Heart left ventricle (tissue), 16 donors: ENCODE results near the gene AKNA. TPM values are rescaled to one million over a fixed set of nuclear protein-coding genes. Genes with fewer than 3 reads are reported as not detected.

Experiments
- ATAC-seq, 4 donors: fragments of 200-7000 bp; cut with Tn5 transposase; one replicate each; pipeline ENCODE4 v1.9.1; 2020 to 2022; ENCODE audit warnings: moderate library complexity in 4 of 4, mild to moderate bottlenecking in 3 of 4, moderate number of reproducible peaks in 1 of 4
- DNase-seq, 5 donors: peaks; one replicate each; pipeline ENCODE4 v3.0.0-alpha.2; 2020
- H3K27ac ChIP-seq, 12 donors: fragments of 200-600 bp; sonication (generic) in 4 of 12; one replicate each; pipeline versions ENCODE4 v1.5.0 to v1.8.0; 2016 to 2022; ENCODE audit warnings: mild to moderate bottlenecking in 2 of 12
- H3K27me3 ChIP-seq, 9 donors: fragments of 200-600 bp; sonication (generic) in 2 of 9; one replicate each; pipeline versions ENCODE4 v1.5.1 to v1.8.0; 2016 to 2022; ENCODE audit warnings: mild to moderate bottlenecking in 3 of 9
- H3K36me3 ChIP-seq, 9 donors: fragments of 200-600 bp; sonication (generic) in 2 of 9; one replicate each; pipeline versions ENCODE4 v1.5.0 to v1.8.0; 2018 to 2022; ENCODE audit warnings: mild to moderate bottlenecking in 2 of 9
- H3K4me1 ChIP-seq, 12 donors: fragments of 200-600 bp; sonication (generic) in 4 of 12; one replicate each; pipeline versions ENCODE4 v1.5.0 to v1.8.0; 2016 to 2022; ENCODE audit warnings: mild to moderate bottlenecking in 3 of 12
- H3K4me3 ChIP-seq, 12 donors: fragments of 200-600 bp; sonication (generic) in 4 of 12; one replicate each; pipeline versions ENCODE4 v1.5.0 to v1.8.0; 2017 to 2022; ENCODE audit warnings: mild to moderate bottlenecking in 9 of 12, moderate library complexity in 4 of 12
- H3K9me3 ChIP-seq, 12 donors: fragments of 200-600 bp; sonication (generic) in 4 of 12; one replicate each; pipeline versions ENCODE4 v1.5.0 to v1.8.0; 2016 to 2022; ENCODE audit warnings: mild to moderate bottlenecking in 1 of 12
- POLR2A ChIP-seq, 2 donors: fragments of 450-650 bp; IDR thresholded peaks; one replicate each; pipeline ENCODE4 v1.6.1; 2017; ENCODE audit warnings: antibody characterized with exemption in 2 of 2, mild to moderate bottlenecking in 2 of 2, moderate library complexity in 2 of 2
- WGBS, 4 donors: extraction: QIAGEN DNeasy Blood & Tissue Kit in 2 of 4; methylation state at CpG; one replicate each; pipeline versions ENCODE4 v1.1.5 to v1.1.7; 2013 to 2018; 5-methylcytosine and 5-hydroxymethylcytosine counted together
- intact Hi-C, 10 donors: fragments of 100-400 bp; cut with DNase I; formaldehyde crosslinking; loops; one replicate each; pipeline versions ENCODE4 v1.11.1 to v1.14.2; 2022
- polyA plus RNA-seq, 2 donors: library from polyadenylated mRNA; stranded (reverse); fragments of 200-250 nt; gene quantifications; one replicate each; pipeline ENCODE4 v1.2.3, GENCODE V29; 2013
- total RNA-seq, 9 donors: library from RNA; depleted of rRNA in 2 of 9; stranded (reverse); fragments of >200 nt in 2 of 9; fragmentation: NEBNext Ultra II Directional in 3 of 9; extraction: Animal tissue kit (Norgen Biotek cat#: 25700) in 3 of 9; gene quantifications; one replicate each; pipeline versions ENCODE4 v1.1.0 to v1.2.4, GENCODE V29; 2016 to 2023
- TF ChIP-seq, protein P1 (sequence below), 12 donors: fragments of 200-600 bp; sonication (generic) in 4 of 12; IDR thresholded peaks; one replicate each; pipeline versions ENCODE4 v1.5.0 to v1.8.0; 2018 to 2022; ENCODE audit warnings: antibody characterized with exemption in 12 of 12, mild to moderate bottlenecking in 5 of 12
- donor health status: ischemic (EF 13 %, LVEDD 7.1; RV severe dilation, severe dysfunction).
- donor health status: healthy with polysubstance abuse.
- donor health status: DM: no; HTN: yes; CAD: no.
- donor health status: DM: no; HTN: no; CAD: no.
- donor health status: ischemic (EF 25% LVEDD 6.9; RV normal size, moderate dysfunction).
- donor health status: ischemic (EF 25% LVEDD 5.7; RV mildly dilated, moderate dysfunction).
- donor health status: healthy.
- donor health status: DM: yes; HTN: yes; CAD: no.
- donor health status: ischemic (EF 35%, LVEDD 5.7; RV mildly dilated, moderate dysfunction).
- donor health status: nonischemic (EF 11% LVEDD 7.7; RV severe dilation, severe dysfunction).
- donor health status: DM: yes; HTN: yes; CAD: no.
- donor health status: PGD.
- donor health status: ischemic (EF 29% LVEDD 5.4; RV normal size, mild dysfunction).
- donor health status: nonischemic (EF 23%, LVEDD 6.1; RV moderate dilation, normal function).

The AKNA gene
- total and polyA plus RNA-seq, 11 donors, result 2.5 to 30.8 (median 4.4) TPM

DNA sequence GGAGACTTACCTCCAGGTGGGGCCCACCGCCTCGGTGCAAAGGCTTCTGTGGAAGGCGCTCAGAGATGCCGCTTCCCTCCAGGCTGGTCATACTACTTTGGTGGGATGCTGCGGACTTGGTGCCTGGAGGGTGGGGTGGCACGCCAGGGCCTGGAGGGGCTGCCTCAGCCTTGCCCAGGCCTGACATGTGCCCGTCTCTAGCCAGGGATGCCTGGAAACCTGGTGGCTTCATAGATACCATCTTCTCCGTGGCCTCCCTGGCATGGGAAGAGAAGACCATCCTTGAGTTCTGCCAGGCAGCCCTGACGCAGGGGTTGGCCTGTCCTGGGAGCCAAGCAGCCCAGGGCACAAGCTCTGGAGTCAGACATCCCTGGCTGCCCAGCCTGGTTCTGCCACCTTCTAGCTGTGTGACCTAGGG lies 29.9 kb downstream of the AKNA start:
- no peaks in the 10 kb centered on the region for H3K27me3 ChIP-seq
- peaks cover 2 to 100% (median 94%) of the 10 kb centered on the region in 9 donors for H3K36me3 ChIP-seq
- DNase-seq, result no peak
- intact Hi-C loops, result no loop called here
- H3K9me3 ChIP-seq, result no peaks in the 10 kb centered on the region
- 96 to 98% (median 97%) methylated on average over 8 to 9 of the region's 9 CpGs for WGBS, 4 donors
- H3K4me3 ChIP-seq, result no peak overlapping the region
- H3K4me1 ChIP-seq, result no peaks in the 10 kb centered on the region
- no peak overlapping the region for H3K27ac ChIP-seq
- TF ChIP-seq, protein P1, sequence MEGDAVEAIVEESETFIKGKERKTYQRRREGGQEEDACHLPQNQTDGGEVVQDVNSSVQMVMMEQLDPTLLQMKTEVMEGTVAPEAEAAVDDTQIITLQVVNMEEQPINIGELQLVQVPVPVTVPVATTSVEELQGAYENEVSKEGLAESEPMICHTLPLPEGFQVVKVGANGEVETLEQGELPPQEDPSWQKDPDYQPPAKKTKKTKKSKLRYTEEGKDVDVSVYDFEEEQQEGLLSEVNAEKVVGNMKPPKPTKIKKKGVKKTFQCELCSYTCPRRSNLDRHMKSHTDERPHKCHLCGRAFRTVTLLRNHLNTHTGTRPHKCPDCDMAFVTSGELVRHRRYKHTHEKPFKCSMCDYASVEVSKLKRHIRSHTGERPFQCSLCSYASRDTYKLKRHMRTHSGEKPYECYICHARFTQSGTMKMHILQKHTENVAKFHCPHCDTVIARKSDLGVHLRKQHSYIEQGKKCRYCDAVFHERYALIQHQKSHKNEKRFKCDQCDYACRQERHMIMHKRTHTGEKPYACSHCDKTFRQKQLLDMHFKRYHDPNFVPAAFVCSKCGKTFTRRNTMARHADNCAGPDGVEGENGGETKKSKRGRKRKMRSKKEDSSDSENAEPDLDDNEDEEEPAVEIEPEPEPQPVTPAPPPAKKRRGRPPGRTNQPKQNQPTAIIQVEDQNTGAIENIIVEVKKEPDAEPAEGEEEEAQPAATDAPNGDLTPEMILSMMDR (IDR thresholded peaks at IDR 0.05), result no peak
- no peak for ATAC-seq

DNA sequence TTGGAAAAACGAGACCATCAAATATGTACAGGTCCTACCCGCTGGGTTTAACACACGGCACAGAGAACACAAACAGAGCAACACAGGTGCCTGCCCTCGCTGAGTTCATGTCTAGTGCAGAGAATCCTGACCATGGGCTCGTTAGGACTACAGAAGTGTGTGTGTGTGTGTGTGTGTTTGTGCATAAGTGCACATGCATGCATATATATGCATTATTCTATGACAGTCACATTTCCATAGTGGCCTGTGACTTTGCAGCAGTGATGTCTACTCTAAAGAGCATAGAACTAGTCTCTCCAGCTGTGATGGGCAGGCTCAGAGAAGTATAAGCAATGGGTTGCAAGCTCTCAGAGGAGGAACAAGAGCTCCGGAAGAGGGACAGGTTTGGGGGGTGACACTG lies 30.4 kb downstream of the AKNA start:
- TF ChIP-seq POLR2A (IDR thresholded peaks at IDR 0.05), result no peak
- TF ChIP-seq, protein P1 (IDR thresholded peaks at IDR 0.05), result no peak
- H3K27ac ChIP-seq, result no peak overlapping the region
- H3K4me3 ChIP-seq, result no peak overlapping the region
- intact Hi-C loops, result no loop called here
- peaks cover 2 to 100% (median 93%) of the 10 kb centered on the region in 9 donors for H3K36me3 ChIP-seq
- H3K9me3 ChIP-seq, result no peaks in the 10 kb centered on the region
- peaks cover 0 to under 1% (median 0%) of the 10 kb centered on the region in 12 donors for H3K4me1 ChIP-seq
- no peak for ATAC-seq
- DNase-seq, result no peak
- WGBS, 4 donors, result 89 to 94% (median 92%) methylated on average over 4 to 6 of the region's 6 CpGs
- no peaks in the 10 kb centered on the region for H3K27me3 ChIP-seq

DNA sequence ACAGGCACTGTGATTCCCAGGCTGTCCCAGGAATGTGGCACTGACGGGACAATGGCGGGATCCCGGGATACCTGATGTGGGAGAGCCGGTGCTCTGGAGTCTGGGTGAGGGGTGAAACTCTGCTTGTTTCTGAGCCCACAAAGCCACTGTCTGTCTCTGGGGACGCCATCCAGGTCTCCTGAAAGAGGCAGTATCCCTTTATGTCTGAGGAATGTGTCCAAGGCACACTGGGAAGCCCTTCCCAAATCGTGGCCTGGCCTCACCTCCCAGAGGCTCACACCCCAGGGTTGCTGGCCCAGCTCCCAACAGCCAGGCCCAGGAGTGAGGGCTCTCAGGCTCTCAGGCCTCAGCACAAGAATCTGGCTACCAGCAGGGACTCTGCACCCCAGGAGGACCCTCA lies 31.0 kb downstream of the AKNA start:
- no peak for TF ChIP-seq POLR2A (IDR thresholded peaks at IDR 0.05)
- Histone ChIP-seq H3K27me3 (no peaks in the 10 kb centered on the region), H3K27ac (no peak overlapping the region), H3K9me3 (no peaks in the 10 kb centered on the region), H3K4me1 (peaks cover 0 to 6% (median 0%) of the 10 kb centered on the region in 12 donors), H3K4me3 (no peak overlapping the region), H3K36me3 (peaks cover 0 to 100% (median 93%) of the 10 kb centered on the region in 9 donors)
- no peak for ATAC-seq
- WGBS, 4 donors, result 81 to 86% (median 85%) methylated on average over 6 of the region's 6 CpGs
- no peak for DNase-seq
- intact Hi-C loops, result no loop called here

DNA sequence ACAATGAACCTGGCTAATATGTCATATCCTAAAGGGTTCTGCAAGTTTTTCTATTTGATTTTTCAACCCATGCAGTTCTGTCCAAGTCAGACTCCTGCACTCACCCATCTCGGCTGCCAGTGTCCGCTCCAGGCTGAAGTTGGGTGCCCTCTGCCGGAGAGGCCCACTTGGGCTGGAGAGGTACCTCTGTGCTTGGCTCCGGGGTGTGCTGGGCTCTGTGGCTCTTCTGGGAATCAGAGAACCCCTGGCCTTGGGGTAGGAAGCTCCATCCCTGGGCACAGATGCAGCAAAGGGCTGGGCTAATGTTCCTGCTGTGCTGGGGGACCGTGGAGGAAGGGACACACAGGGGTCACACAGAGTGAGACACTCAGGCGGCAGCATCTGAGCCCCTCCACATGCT lies 32.0 kb downstream of the AKNA start:
- Histone ChIP-seq H3K27me3 (no peaks in the 10 kb centered on the region), H3K27ac (no peak overlapping the region), H3K4me1 (peaks cover 0 to 8% (median 0%) of the 10 kb centered on the region in 12 donors), H3K4me3 (no peak overlapping the region), H3K9me3 (no peaks in the 10 kb centered on the region), H3K36me3 (peaks cover 0 to 100% (median 93%) of the 10 kb centered on the region in 9 donors)
- 92 to 97% (median 93%) methylated on average over 5 to 6 of the region's 6 CpGs for WGBS, 4 donors
- ATAC-seq (no peak), DNase-seq (peak in 1 of 5 donors; percentile 5)
- intact Hi-C loops, result no loop called here
- TF ChIP-seq POLR2A (IDR thresholded peaks at IDR 0.05), result no peak
- TF ChIP-seq, protein P1 (IDR thresholded peaks at IDR 0.05), result no peak

DNA sequence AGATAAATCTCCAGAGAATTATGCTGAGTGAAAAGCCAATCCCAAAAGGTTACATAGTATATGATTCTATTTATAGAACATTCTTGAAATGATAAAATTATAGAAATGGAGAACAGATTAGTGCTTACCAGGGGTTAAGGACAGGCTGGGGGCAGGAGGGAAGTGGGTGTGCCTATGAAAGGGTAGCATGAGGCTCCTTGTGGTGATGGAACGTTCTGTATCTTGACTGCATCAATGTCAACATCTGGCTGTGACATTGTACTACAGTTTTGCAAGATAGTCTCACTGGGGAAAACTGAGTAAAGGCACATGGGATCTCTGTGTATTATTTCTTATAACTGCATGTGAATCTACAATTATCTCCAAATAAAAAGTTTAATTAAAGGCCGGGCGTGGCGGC lies 35.9 kb downstream of the AKNA start:
- Histone ChIP-seq H3K27me3 (no peaks in the 10 kb centered on the region), H3K36me3 (peaks cover 0 to 100% (median 89%) of the 10 kb centered on the region in 9 donors), H3K4me1 (peaks cover 0 to 20% (median 6%) of the 10 kb centered on the region in 12 donors), H3K4me3 (no peak overlapping the region), H3K9me3 (no peaks in the 10 kb centered on the region), H3K27ac (no peak overlapping the region)
- intact Hi-C loops, result no loop called here
- ATAC-seq (no peak), DNase-seq (no peak)
- TF ChIP-seq POLR2A (IDR thresholded peaks at IDR 0.05), result no peak
- TF ChIP-seq, protein P1 (IDR thresholded peaks at IDR 0.05), result no peak
- 72 to 79% (median 76%) methylated on average over 4 of the region's 4 CpGs for WGBS, 4 donors
